ENCODE results near the gene CDC42EP4.

- TF ChIP-seq CTCF (IDR thresholded peaks at IDR 0.05) (no peak), POLR2A (IDR thresholded peaks at IDR 0.05) (no peak)
Observed at GRCh38 chr17:73284354-73284753, 27.4 kb downstream of the CDC42EP4 start.

Measured in tibial nerve (tissue), 3 donors.